Vagina (tissue), 2 donors: Measurements from ENCODE around the gene INSC.

ENCODE experiments used
- POLR2A ChIP-seq, 2 donors: fragments of 450-650 bp; IDR thresholded peaks; one replicate each; pipeline ENCODE4 v1.6.1; 2017; ENCODE audit warnings: antibody characterized with exemption in 2 of 2, mild to moderate bottlenecking in 2 of 2, moderate library complexity in 2 of 2
- POLR2AphosphoS5 ChIP-seq, 2 donors: sonication (generic); formaldehyde crosslinking; IDR thresholded peaks; one replicate each; pipeline ENCODE4 v1.9.0; 2017; ENCODE audit warnings: antibody characterized with exemption in 2 of 2, mild to moderate bottlenecking in 2 of 2, low read depth in 1 of 2; ENCODE audit not compliant: insufficient read depth in 1 of 2
- TF ChIP-seq, protein P1 (sequence below), 3 experiments: fragments of 450-650 bp in 2 of 3; fragments of 200-600 bp in 1 of 3; sonication (generic) in 1 of 3; IDR thresholded peaks; one replicate each; pipeline ENCODE4 v1.5.1; 2017 to 2019; ENCODE audit warnings: antibody characterized with exemption in 3 of 3, mild to moderate bottlenecking in 2 of 3, moderate library complexity in 2 of 3

DNA sequence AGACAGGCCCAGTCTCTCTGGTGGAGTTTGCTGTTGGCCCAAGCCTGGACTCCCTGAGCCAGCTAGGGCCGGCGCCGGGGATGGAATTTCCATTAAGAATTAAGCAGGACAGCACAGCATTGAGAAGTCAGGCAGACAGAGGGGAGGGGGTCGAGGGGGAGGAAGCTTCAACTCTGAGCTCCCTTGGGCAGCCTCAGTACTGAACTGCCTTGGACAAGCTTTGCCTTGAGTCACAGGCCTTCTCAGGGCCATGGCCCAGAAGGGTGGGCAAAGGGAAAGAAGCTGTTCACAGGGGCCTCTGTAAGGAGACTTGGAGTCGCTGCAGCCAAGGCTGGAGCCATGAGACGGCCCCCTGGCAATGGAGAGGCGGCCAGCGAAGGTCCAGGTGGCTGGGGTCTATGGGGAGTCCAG, 2.6 kb upstream of the INSC start:
- TF ChIP-seq POLR2AphosphoS5 (IDR thresholded peaks at IDR 0.05; ENCODE audit: insufficient read depth in 1 of 2, low read depth in 1 of 2), result no peak
- TF ChIP-seq, protein P1, sequence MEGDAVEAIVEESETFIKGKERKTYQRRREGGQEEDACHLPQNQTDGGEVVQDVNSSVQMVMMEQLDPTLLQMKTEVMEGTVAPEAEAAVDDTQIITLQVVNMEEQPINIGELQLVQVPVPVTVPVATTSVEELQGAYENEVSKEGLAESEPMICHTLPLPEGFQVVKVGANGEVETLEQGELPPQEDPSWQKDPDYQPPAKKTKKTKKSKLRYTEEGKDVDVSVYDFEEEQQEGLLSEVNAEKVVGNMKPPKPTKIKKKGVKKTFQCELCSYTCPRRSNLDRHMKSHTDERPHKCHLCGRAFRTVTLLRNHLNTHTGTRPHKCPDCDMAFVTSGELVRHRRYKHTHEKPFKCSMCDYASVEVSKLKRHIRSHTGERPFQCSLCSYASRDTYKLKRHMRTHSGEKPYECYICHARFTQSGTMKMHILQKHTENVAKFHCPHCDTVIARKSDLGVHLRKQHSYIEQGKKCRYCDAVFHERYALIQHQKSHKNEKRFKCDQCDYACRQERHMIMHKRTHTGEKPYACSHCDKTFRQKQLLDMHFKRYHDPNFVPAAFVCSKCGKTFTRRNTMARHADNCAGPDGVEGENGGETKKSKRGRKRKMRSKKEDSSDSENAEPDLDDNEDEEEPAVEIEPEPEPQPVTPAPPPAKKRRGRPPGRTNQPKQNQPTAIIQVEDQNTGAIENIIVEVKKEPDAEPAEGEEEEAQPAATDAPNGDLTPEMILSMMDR (IDR thresholded peaks at IDR 0.05), result no peak
- TF ChIP-seq POLR2A (IDR thresholded peaks at IDR 0.05), result no peak
